Measurements from ENCODE around the gene PSD2. TPM values are rescaled to one million over a fixed set of nuclear protein-coding genes. Genes with fewer than 3 reads are reported as not detected.

PSD2 gene
- total and polyA plus RNA-seq, 10 of the 15 experiments (the other 5 are each of a cell fraction or from before 2014, with no cell fraction given), result 0.02 to 0.14 (median 0.03) TPM; not detected in 5

- TF ChIP-seq TCF3 (IDR thresholded peaks at IDR 0.05; ENCODE audit: borderline replicate concordance, insufficient read depth, low read depth, low read length) (no peak), PAX8 (IDR thresholded peaks at IDR 0.05) (no peak), RELA (IDR thresholded peaks at IDR 0.05; ENCODE audit: borderline replicate concordance, partially characterized antibody) (no peak), CREM (IDR thresholded peaks at IDR 0.05; ENCODE audit: low read depth) (no peak), MAX (IDR thresholded peaks at IDR 0.05; ENCODE audit: low read depth, low read length) (no peak), FOXM1 (IDR thresholded peaks at IDR 0.05; ENCODE audit: low read depth, low read length) (no peak), CREB1 (IDR thresholded peaks at IDR 0.05; ENCODE audit: low read depth) (no peak), ZNF622 (IDR thresholded peaks at IDR 0.05) (no peak), RBBP5 (conservative IDR thresholded peaks at IDR 0.05) (no peak), ZBED1 (IDR thresholded peaks at IDR 0.05; ENCODE audit: borderline replicate concordance) (no peak)
Observed at GRCh38 chr5:139861021-139861888, 65.6 kb downstream of the PSD2 start (continued).

GRCh38 chr5:139861889-139862207, 66.2 kb downstream of the PSD2 start:
- in situ Hi-C loops (cut with MboI) (no loop called here), intact Hi-C loops (cut with micrococcal nuclease; ENCODE audit: unreplicated experiment) (loop anchor here (5.0 kb wide), 1 partner anchor 295 kb away; no protein-coding TSS in a partner anchor)
- no peaks in the 10 kb centered on the region for H4K20me1 ChIP-seq (ENCODE audit: control insufficient read depth, insufficient read depth)
- FAIRE-seq (no peak), ATAC-seq (no peak), DNase-seq (ENCODE audit: low read depth, low spot score) (no peak)
- H3K27me3 ChIP-seq (replicated peaks in 1 of 2; ENCODE audit: control insufficient read depth in 2 of 2, insufficient read depth in 2 of 2, low read length in 1 of 2), result no peaks in the 10 kb centered on the region
- no peak overlapping the region for H3K4me2 ChIP-seq (ENCODE audit: control insufficient read depth, insufficient read depth)
- no peaks in the 10 kb centered on the region for H3K9me3 ChIP-seq (replicated peaks; ENCODE audit: control insufficient read depth, insufficient read depth, low read length)
- no peak overlapping the region for H3K27ac ChIP-seq (ENCODE audit: control insufficient read depth, insufficient read depth)
- H3K4me3 ChIP-seq, result no peak overlapping the region
- SMC1A ChIA-PET (ENCODE audit: uncharacterized antibody, unreplicated experiment), result interaction anchor here (0.9 to 3.0 kb wide), 4 partner anchors 12 to 109 kb away, joined by 3 to 13 read pairs (median 11); no protein-coding TSS in a partner anchor
- H3K79me2 ChIP-seq (ENCODE audit: control insufficient read depth, insufficient read depth, low read length), result no peaks in the 10 kb centered on the region
- POLR2A ChIA-PET, result interaction anchor here (1.2 kb wide), 1 partner anchor 99 kb away, joined by 3 read pairs; no protein-coding TSS in a partner anchor
- H3K36me3 ChIP-seq (ENCODE audit: control insufficient read depth in 2 of 2, insufficient read depth in 2 of 2, low read length in 1 of 2), result no peaks in the 10 kb centered on the region; a peak in 2 of 4 replicates
- no peak overlapping the region for H2AFZ ChIP-seq (ENCODE audit: control insufficient read depth, low read depth, low read length)
- WGBS (ENCODE audit: insufficient coverage, insufficient replicate concordance, low lambda C conversion rate, missing lambda C conversion rate), result 61% methylated on average over 4 of the region's 4 CpGs
- peaks cover 8% of the 10 kb centered on the region for H3K4me1 ChIP-seq (ENCODE audit: control insufficient read depth, insufficient read depth, low read length)
- no TSS peak for BruUV-seq (replicated peaks)
- CTCF ChIA-PET, result interaction anchor here (1.1 to 10.1 kb wide), 10 partner anchors 11 to 228 kb away, joined by 3 to 129 read pairs (median 6); no protein-coding TSS in a partner anchor
- RAD21 ChIA-PET (ENCODE audit: unreplicated experiment), result interaction anchor here (3.1 to 3.2 kb wide), 2 partner anchors 74 to 106 kb away, joined by 19 to 30 read pairs; no protein-coding TSS in a partner anchor
- no peak overlapping the region for H3K9ac ChIP-seq (ENCODE audit: control insufficient read depth, insufficient read depth, low read length)
- TF ChIP-seq RAD51 (IDR thresholded peaks at IDR 0.05) (no peak), NFXL1 (IDR thresholded peaks at IDR 0.05; ENCODE audit: borderline replicate concordance) (no peak), E2F8 (IDR thresholded peaks at IDR 0.05; ENCODE audit: low read depth, partially characterized antibody) (no peak), MEF2A (IDR thresholded peaks at IDR 0.05; ENCODE audit: insufficient read depth, low read depth, low read length) (no peak), TCF3 (IDR thresholded peaks at IDR 0.05; ENCODE audit: borderline replicate concordance, insufficient read depth, low read depth, low read length) (no peak), FOS (IDR thresholded peaks at IDR 0.05; ENCODE audit: borderline replicate concordance, extremely low read depth, insufficient read length) (no peak), KLF5 (IDR thresholded peaks at IDR 0.05; ENCODE audit: partially characterized antibody) (no peak), LARP7 (IDR thresholded peaks at IDR 0.05) (no peak), POLR2A (IDR thresholded peaks at IDR 0.05; ENCODE audit: low read depth, low read length) (no peak), TBL1XR1 (IDR thresholded peaks at IDR 0.05; ENCODE audit: low read depth, low read length) (no peak), EGR1 (IDR thresholded peaks at IDR 0.05; ENCODE audit: borderline replicate concordance in 1 of 2, low read depth in 2 of 2, low read length in 2 of 2) (no peak), MAX (IDR thresholded peaks at IDR 0.05; ENCODE audit: low read depth, low read length) (no peak), NFYB (IDR thresholded peaks at IDR 0.05; ENCODE audit: insufficient read depth, low read depth, low read length) (no peak)

All from GM12878 (cell line).